Ureter (tissue), 1 donor: ENCODE measurements around the gene ZNF74. TPM values are rescaled to one million over a fixed set of nuclear protein-coding genes. Genes with fewer than 3 reads are reported as not detected.
"Not testable (repeated sequence)": the region's sequence is repeated elsewhere in the genome, so short reads cannot be mapped to it uniquely, and the experiment has no call there.

Experiments used
- DNase-seq: peaks from one replicate; pipeline ENCODE4 v3.0.0-alpha.2; 2020; ENCODE audit warnings: low spot score
- total RNA-seq: library from RNA; stranded (reverse); gene quantifications from one replicate; pipeline ENCODE4 v1.2.4, GENCODE V29; 2023
- donor health status: DM: yes; HTN: yes; CAD: no.

The ZNF74 gene
- total RNA-seq, 1 donor from 2014 or later: 9.0 TPM

GRCh38 chr22:20446383-20446970 is 52.5 kb downstream of the ZNF74 start:
- DNase-seq: no peak

- DNase-seq: no peak
These were observed 54.7 kb downstream of the ZNF74 start for GRCh38 chr22:20448630-20449029.

GRCh38 chr22:20449819-20450550 is 56.0 kb downstream of the ZNF74 start:
- no peak for DNase-seq

- DNase-seq: no peak
These were observed 56.6 kb downstream of the ZNF74 start for GRCh38 chr22:20450551-20450906.

GRCh38 chr22:20451129-20451778 is 57.3 kb downstream of the ZNF74 start:
- DNase-seq: not testable (repeated sequence)

- no peak for DNase-seq
These were observed 58.0 kb downstream of the ZNF74 start for GRCh38 chr22:20451920-20452319.

- no peak for DNase-seq
These were observed 59.3 kb downstream of the ZNF74 start for GRCh38 chr22:20453222-20453621.

- DNase-seq: no peak
These were observed 61.7 kb downstream of the ZNF74 start for GRCh38 chr22:20455709-20456063.

GRCh38 chr22:20456064-20456721 is 62.2 kb downstream of the ZNF74 start:
- DNase-seq: peak; percentile 74

- DNase-seq: no peak
These were observed 62.7 kb downstream of the ZNF74 start for GRCh38 chr22:20456722-20457076.

- DNase-seq: no peak
These were observed 63.7 kb downstream of the ZNF74 start for GRCh38 chr22:20457506-20458240.

Other genes starting within 250 kb of the ZNF74 start
- gene CCDC188, start 243.1 kb upstream of the ZNF74 start, total RNA-seq: 2.6 TPM
- 1.3 TPM for gene RTN4R, start 125.8 kb upstream of the ZNF74 start, total RNA-seq
- 31.4 TPM for gene DGCR6L, start 74.1 kb upstream of the ZNF74 start, total RNA-seq
- 11.0 TPM for gene SCARF2, start 43.7 kb downstream of the ZNF74 start, total RNA-seq
- 26.2 TPM for gene KLHL22, start 101.6 kb downstream of the ZNF74 start, total RNA-seq
- gene MED15, start 113.5 kb downstream of the ZNF74 start, total RNA-seq: 119 TPM